Small intestine (tissue), 7 donors: ENCODE measurements around the gene HCAR1. TPM values are rescaled to one million over a fixed set of nuclear protein-coding genes. Genes with fewer than 3 reads are reported as not detected.
"Not testable (repeated sequence)": the region's sequence is repeated elsewhere in the genome, so short reads cannot be mapped to it uniquely, and the experiment has no call there.

Experiments used
- DNase-seq, 2 donors: peaks; one replicate each; pipeline versions ENCODE4 v3.0.0 to v3.0.0-alpha.2; 2013
- FAIRE-seq: peaks from 2 replicates; lab custom pipeline; 2012; peaks lifted over from hg19 to GRCh38; lab: Jason Lieb, UNC
- H3K27ac ChIP-seq, 3 donors: one replicate each; pipeline ENCODE4 v1.5.1; 2013; ENCODE audit warnings: low read length in 2 of 3, mild to moderate bottlenecking in 2 of 3, control low read depth in 1 of 3, inconsistent platforms in 1 of 3, low read depth in 1 of 3, moderate library complexity in 1 of 3
- H3K27me3 ChIP-seq, 3 donors: one replicate each; pipeline ENCODE4 v1.6.1; 2013; ENCODE audit warnings: low read length in 3 of 3, inconsistent platforms in 1 of 3; ENCODE audit not compliant: control insufficient read depth in 3 of 3, insufficient read depth in 3 of 3
- H3K36me3 ChIP-seq, 3 donors: one replicate each; pipeline ENCODE4 v1.6.1; 2013; ENCODE audit warnings: low read length in 3 of 3, inconsistent platforms in 1 of 3, low read depth in 1 of 3, mild to moderate bottlenecking in 1 of 3, moderate library complexity in 1 of 3; ENCODE audit not compliant: control insufficient read depth in 3 of 3, insufficient read depth in 2 of 3
- H3K4me1 ChIP-seq, 3 donors: one replicate each; pipeline ENCODE4 v1.6.1; 2013; ENCODE audit warnings: low read length in 2 of 3, inconsistent platforms in 1 of 3, low read depth in 1 of 3, mild to moderate bottlenecking in 1 of 3, moderate library complexity in 1 of 3; ENCODE audit not compliant: control insufficient read depth in 3 of 3, insufficient read depth in 2 of 3
- H3K4me3 ChIP-seq, 3 donors: one replicate each; pipeline ENCODE4 v1.5.1; 2013; ENCODE audit warnings: low read length in 3 of 3, control low read depth in 1 of 3, inconsistent platforms in 1 of 3, low read depth in 1 of 3, mild to moderate bottlenecking in 1 of 3, moderate library complexity in 1 of 3
- H3K9me3 ChIP-seq, 2 donors: one replicate each; pipeline ENCODE4 v1.6.1; 2013; ENCODE audit warnings: low read depth in 1 of 2, low read length in 1 of 2; ENCODE audit not compliant: control insufficient read depth in 2 of 2, insufficient read depth in 1 of 2
- WGBS, 3 donors: extraction: QIAGEN DNeasy Blood & Tissue Kit; methylation state at CpG; one replicate each; pipeline ENCODE4 v1.1.7; 2013; 5-methylcytosine and 5-hydroxymethylcytosine counted together
- polyA plus RNA-seq, 4 donors: library from polyadenylated mRNA; stranded (reverse) in 3 of 4; unstranded in 1 of 4; fragments of 200-250 nt in 3 of 4; fragments of 120-200 nt in 1 of 4; gene quantifications; one replicate each; pipeline versions ENCODE4 v1.2.1 to v1.2.3, GENCODE V29; 2013
- donor health status: healthy with polysubstance abuse.
- donor health status: control.
- donor health status: control.
- donor health status: Bipolar disorder and iron deficiency.
- donor health status: healthy.

The HCAR1 gene
- polyA plus RNA-seq, 4 donors = 0.16 to 0.27 TPM; not detected in 2

DNA sequence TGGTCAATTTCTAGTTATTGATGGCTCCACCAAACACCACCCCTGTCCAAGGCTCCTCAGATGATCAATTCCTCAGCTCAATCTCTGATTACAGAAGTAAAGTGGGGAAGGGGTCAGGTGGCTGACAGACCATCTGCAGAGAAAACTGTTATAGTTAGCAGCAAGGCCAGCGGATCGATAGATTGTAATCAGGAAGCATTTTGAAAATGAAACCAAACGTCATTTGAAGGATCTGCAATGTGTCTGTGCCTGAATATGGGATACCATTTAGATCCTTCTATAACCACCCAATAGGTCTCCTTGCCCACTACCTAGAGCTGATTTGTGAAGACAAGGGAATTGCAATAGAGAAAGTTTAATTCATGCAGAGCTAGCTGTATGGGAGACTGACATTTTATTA, 39.1 kb downstream of the HCAR1 start:
- Histone ChIP-seq H3K4me3 (no peak overlapping the region), H3K9me3 (no peaks in the 10 kb centered on the region), H3K36me3 (no peaks in the 10 kb centered on the region), H3K27me3 (no peaks in the 10 kb centered on the region), H3K27ac (no peak overlapping the region), H3K4me1 (peaks cover 0 to 2% (median 0%) of the 10 kb centered on the region in 3 donors)
- FAIRE-seq = no peak
- 19 to 49% (median 20%) methylated on average over 3 of the region's 3 CpGs for WGBS, 3 donors
- peak in 1 of 2 donors; percentile 53 for DNase-seq

DNA sequence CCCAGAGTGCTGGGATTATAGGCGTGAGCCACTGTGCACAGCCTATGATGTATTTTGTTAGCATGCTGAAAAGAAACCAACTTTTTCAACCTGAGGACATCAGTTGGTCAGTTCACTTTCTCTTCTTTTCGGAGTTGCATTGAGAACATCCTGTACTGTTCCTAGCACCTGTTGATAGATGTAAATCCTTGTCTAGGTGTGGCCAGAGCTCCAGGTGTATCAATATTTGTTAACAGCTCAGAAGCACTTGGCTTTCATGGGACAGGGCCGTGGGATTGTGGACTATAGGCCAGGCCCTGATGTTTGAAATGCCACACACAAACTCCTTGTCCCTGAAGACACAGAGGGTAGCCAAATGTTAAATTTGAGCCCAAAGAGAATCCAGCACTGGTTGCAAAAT, 42.4 kb downstream of the HCAR1 start:
- Histone ChIP-seq H3K4me3 (no peak overlapping the region), H3K4me1 (peaks cover 0 to 2% (median 0%) of the 10 kb centered on the region in 3 donors), H3K9me3 (no peaks in the 10 kb centered on the region), H3K27me3 (no peaks in the 10 kb centered on the region), H3K27ac (peak overlapping the region in 2 of 3 donors; percentile 1 to 23), H3K36me3 (no peaks in the 10 kb centered on the region)
- FAIRE-seq = no peak
- WGBS, 3 donors = 71 to 84% (median 75%) methylated on average over 3 of the region's 3 CpGs
- DNase-seq = peak; percentile 7 to 52

DNA sequence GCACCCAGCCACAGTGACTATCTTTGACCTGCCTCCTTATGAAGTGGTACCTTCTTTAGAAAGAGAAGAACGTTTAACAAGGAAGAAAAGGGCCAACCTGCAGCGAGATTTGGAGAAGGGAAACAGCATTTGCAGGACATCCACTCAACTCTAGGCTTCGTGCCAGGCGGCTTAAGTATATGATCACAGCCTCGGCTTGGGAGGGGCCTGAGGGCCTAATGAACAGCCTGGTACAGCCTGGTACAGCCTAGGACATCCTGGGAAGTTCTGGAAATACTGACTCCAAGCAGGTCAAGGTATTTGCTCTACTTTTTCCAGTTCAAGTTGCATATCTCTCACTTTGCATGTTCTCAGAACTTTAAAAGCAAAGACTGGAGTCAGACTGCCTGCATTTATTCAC, 43.6 kb downstream of the HCAR1 start:
- FAIRE-seq (no peak), DNase-seq (peak in 1 of 2 donors; percentile 82)
- 11 to 30% (median 27%) methylated on average over 5 of the region's 5 CpGs for WGBS, 3 donors
- Histone ChIP-seq H3K9me3 (no peaks in the 10 kb centered on the region), H3K4me3 (no peak overlapping the region), H3K36me3 (no peaks in the 10 kb centered on the region), H3K27ac (peak overlapping the region in 2 of 3 donors; percentile 26 to 76), H3K4me1 (peaks cover 0 to 2% (median 0%) of the 10 kb centered on the region in 3 donors), H3K27me3 (no peaks in the 10 kb centered on the region)

DNA sequence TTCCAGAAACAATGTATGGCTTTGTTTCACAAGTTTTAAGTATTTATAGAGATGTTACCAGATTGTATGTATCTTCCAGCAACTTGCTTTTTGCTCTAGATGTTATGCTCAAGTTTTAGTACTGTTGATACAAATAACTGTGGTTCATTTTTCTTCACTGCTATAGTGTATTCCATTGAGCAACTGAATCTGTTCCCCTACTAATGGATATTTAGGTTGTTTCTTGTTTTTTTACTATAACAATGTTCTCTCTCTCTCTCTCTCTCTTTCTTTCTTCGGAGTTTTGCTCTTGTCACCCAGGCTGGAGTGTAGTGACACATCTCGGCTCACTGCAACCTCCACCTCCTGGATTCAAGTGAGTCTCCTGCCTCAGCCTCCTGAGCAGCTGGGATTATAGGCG, 44.1 kb downstream of the HCAR1 start:
- no peaks in the 10 kb centered on the region for H3K9me3 ChIP-seq
- FAIRE-seq = no peak
- no peaks in the 10 kb centered on the region for H3K27me3 ChIP-seq
- no peak for DNase-seq
- 76 to 89% (median 89%) methylated on average over 3 of the region's 3 CpGs for WGBS, 3 donors
- peak overlapping the region in 1 of 3 donors; percentile 57 for H3K27ac ChIP-seq
- H3K4me1 ChIP-seq = peaks cover 0 to 2% (median 0%) of the 10 kb centered on the region in 3 donors
- no peaks in the 10 kb centered on the region for H3K36me3 ChIP-seq
- H3K4me3 ChIP-seq = no peak overlapping the region

DNA sequence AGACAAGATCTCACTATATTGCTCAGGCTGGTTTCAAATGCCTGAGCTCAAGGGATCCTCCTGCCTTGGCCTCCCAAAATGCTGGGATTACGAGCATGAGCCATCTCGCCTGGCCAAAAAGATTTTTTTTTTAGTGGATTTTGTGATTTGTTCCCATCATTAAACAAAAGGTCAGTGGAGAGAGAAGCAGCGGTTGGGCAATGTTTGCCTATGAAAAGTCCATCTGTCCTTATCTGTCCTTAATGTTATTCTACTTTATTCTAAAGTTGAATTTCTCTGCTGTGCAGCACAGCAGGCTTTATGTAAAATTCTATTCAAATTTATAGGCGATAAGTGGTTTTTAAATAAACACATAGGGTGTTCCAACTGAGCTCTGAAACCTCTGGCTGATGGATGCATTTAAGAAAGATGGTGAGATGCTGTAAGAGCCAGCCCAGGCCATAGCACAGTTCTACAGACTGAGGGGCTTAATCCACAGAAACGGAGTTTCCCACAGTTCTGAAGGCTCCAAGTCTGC, 46.3 kb downstream of the HCAR1 start:
- Histone ChIP-seq H3K4me3 (no peak overlapping the region), H3K27me3 (no peaks in the 10 kb centered on the region), H3K4me1 (no peaks in the 10 kb centered on the region), H3K36me3 (no peaks in the 10 kb centered on the region), H3K27ac (no peak overlapping the region), H3K9me3 (no peaks in the 10 kb centered on the region)
- 67 to 77% (median 74%) methylated on average over 5 of the region's 5 CpGs for WGBS, 3 donors
- FAIRE-seq (no peak), DNase-seq (no peak)

DNA sequence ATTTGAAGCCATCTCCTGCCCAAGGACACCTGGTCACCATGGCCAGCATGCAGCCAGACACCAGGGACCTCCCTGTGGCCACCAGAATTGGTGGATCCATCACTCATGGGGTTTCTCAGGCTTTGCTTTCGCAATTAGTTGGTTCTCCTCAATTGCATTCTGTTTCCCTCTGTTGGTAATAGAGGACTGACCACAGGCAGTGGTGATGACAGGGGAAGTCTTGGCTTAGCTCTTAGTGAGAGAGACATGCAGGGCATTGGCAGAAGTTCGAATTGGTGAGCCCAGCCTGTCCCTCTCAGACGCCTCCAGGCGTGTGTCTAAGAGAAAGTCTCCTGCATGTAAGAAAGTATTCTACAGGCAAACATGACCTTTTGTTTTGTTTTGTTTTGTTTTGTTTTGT, 48.8 kb downstream of the HCAR1 start:
- no peak for FAIRE-seq
- DNase-seq = no peak
- no peaks in the 10 kb centered on the region for H3K36me3 ChIP-seq
- no peaks in the 10 kb centered on the region for H3K27me3 ChIP-seq
- no peak overlapping the region for H3K27ac ChIP-seq
- WGBS, 3 donors = 82 to 88% (median 83%) methylated on average over 4 of the region's 4 CpGs
- H3K9me3 ChIP-seq = no peaks in the 10 kb centered on the region
- H3K4me1 ChIP-seq = no peaks in the 10 kb centered on the region
- no peak overlapping the region for H3K4me3 ChIP-seq

DNA sequence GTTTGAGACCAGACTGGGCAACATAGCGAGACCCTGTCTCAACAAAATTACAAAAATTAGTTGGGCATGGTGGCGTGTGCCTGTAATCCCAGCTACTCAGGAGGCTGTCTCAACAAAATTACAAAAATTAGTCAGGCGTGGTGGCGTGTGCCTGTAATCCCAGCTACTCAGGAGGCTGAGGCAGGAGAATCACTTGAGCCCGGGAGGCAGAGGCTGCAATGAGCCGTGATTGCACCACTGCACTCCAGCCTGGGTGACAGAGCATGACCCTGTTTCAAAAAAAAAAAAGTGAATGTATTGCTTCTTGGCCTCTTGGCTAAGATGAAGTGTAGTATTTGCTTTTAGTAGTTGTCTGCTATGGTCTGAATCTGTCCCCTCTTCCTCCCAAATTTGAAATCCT, 49.7 kb downstream of the HCAR1 start:
- FAIRE-seq = not testable (repeated sequence)
- 84 to 92% (median 90%) methylated on average over 6 of the region's 6 CpGs for WGBS, 3 donors

DNA sequence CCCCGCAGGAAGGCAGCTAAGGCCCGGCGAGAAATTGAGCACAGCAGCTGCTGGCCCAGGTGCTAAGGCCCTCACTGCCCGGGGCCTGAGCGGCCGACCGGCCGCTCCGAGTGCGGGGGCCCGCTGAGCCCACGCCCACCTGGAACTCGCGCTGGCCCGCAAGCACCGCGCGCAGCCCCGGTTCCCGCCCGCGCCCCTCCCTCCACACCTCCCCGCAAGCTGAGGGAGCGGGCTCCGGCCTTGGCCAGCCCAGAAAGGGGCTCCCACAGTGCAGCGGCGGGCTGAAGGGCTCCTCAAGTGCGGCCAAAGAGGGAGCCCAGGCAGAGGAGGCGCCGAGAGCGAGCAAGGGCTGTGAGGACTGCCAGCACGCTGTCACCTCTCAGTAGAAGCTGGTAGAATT, 53.9 kb downstream of the HCAR1 start:
- H3K36me3 ChIP-seq, DNase-seq, H3K4me3 ChIP-seq, H3K27ac ChIP-seq, H3K27me3 ChIP-seq, H3K4me1 ChIP-seq, H3K9me3 ChIP-seq, FAIRE-seq: not testable (repeated sequence)
- WGBS, 3 donors = 93 to 96% (median 96%) methylated on average over 22 to 32 of the region's 32 CpGs

More for the DNA sequence above, 49.7 kb downstream of the HCAR1 start:
- not testable (repeated sequence) for H3K4me3 ChIP-seq, H3K9me3 ChIP-seq, H3K36me3 ChIP-seq, H3K27me3 ChIP-seq, DNase-seq, H3K27ac ChIP-seq, H3K4me1 ChIP-seq
